GM21390 (cell line): ENCODE measurements around the gene RELT.

Source experiments
- ATAC-seq: cut with Tn5 transposase; IDR thresholded peaks from one replicate; pipeline ENCODE4 v1.9.1; 2021; ENCODE audit not compliant: unreplicated experiment

Gene RELT

DNA sequence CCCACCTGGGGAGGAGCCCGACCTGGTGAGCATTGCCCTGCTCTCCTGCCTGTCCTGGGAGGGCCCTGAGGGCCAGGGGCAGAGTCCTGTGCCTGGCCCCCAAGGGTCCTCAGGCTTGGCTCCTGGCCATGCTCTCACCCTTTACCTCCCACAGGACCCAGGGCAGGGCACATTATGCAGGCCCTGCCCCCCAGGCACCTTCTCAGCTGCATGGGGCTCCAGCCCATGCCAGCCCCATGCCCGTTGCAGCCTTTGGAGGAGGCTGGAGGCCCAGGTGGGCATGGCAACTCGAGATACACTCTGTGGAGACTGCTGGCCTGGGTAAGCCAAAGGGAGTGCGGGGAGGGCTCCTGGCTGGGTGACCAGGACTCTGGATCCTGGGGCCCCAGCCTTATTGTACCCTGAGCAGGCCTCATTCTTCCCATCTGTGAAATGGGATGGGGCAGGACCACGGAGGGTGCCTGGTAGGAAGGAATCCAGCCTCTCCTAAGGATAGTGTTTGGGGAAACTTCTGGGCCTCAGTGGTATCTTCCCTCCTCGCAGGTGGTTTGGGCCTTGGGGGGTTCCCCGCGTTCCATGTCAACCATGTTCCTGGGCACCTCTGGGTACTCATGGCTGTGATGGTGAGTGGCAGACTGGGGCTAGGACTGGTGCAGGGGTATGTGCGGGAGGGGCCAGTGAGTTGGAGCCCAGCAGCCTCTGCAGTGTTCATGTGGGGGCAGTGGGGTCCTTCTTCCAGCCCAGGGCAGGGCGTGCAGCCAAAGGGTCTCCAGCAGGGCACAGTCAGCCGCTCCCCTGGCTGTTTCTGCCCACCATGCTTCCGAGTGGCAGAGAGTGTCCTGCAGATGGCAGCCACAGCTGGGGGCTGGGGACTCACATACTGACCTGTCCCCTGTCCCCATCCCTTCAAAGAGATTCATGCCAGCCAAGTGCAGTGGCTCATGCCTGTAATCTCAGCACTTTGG, 14.7 kb downstream of the RELT start:
- no peak for ATAC-seq

GRCh38 chr11:73391665-73392064, 15.5 kb downstream of the RELT start:
- no peak for ATAC-seq

DNA sequence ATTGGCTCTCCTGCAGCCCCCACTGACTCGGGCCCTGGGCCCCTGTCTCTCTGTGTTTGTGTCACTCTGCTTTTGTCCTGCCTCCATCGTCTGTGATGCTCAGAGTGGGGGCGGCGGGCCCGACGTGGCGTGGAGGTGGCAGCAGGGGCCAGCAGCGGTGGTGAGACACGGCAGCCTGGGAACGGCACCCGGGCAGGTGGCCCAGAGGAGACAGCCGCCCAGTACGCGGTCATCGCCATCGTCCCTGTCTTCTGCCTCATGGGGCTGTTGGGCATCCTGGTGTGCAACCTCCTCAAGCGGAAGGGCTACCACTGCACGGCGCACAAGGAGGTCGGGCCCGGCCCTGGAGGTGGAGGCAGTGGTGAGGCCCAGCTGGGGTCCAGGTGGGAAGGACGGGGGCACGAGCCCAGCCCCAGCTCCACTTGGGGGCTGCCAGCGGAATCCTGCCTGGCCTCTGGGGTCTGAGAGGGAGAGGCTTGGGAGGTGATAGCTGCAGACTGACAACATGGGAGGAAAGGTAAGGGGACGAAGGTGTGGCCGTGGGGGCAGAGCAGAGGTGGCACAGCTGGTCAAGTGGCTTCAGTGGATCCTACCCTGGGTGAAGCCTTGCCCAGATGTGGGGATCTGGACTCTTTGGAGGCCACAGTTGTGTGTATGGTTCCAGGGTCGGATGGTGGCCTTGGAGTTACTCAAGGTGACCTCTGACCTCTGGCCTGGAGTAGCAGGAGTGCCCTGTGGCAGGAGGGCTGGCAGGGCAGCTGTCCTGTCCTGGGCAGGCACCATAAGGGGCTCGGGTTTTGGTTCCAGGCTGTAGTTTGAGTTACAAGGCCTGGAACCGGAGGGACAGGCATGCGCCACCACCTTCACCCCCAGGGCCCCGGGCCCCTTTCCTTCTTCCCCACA, 16.2 kb downstream of the RELT start:
- ATAC-seq = no peak

- ATAC-seq = no peak
Measured at GRCh38 chr11:73393011-73393380, 16.8 kb downstream of the RELT start.

- no peak for ATAC-seq
Measured at GRCh38 chr11:73393479-73394415, 17.5 kb downstream of the RELT start.

DNA sequence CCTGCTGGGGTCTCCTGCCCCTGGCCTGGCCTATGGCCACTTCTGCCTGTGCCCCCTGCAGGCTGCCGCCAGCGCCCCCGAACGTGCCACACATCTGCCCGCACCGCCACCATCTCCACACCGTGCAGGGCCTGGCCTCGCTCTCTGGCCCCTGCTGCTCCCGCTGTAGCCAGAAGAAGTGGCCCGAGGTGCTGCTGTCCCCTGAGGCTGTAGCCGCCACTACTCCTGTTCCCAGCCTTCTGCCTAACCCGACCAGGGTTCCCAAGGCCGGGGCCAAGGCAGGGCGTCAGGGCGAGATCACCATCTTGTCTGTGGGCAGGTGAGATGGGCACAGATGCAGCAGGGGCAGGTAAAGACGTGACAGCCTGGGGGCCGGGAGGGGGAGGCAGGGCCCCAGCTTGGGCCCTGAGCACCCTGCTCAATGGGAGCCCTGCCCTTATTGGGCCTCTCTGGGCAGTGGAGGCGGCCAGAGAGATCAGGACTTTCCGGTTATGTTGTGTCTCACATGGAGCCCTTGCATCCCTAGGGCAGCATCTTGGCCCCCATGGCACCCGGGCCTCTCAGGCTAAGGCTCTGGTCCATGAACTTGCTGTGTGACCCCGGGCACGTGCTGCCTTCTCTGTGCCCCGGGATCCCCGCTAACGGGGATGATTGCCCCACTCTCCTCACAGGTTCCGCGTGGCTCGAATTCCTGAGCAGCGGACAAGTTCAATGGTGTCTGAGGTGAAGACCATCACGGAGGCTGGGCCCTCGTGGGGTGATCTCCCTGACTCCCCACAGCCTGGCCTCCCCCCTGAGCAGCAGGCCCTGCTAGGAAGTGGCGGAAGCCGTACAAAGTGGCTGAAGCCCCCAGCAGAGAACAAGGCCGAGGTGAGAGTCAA, 18.5 kb downstream of the RELT start:
- no peak for ATAC-seq

DNA sequence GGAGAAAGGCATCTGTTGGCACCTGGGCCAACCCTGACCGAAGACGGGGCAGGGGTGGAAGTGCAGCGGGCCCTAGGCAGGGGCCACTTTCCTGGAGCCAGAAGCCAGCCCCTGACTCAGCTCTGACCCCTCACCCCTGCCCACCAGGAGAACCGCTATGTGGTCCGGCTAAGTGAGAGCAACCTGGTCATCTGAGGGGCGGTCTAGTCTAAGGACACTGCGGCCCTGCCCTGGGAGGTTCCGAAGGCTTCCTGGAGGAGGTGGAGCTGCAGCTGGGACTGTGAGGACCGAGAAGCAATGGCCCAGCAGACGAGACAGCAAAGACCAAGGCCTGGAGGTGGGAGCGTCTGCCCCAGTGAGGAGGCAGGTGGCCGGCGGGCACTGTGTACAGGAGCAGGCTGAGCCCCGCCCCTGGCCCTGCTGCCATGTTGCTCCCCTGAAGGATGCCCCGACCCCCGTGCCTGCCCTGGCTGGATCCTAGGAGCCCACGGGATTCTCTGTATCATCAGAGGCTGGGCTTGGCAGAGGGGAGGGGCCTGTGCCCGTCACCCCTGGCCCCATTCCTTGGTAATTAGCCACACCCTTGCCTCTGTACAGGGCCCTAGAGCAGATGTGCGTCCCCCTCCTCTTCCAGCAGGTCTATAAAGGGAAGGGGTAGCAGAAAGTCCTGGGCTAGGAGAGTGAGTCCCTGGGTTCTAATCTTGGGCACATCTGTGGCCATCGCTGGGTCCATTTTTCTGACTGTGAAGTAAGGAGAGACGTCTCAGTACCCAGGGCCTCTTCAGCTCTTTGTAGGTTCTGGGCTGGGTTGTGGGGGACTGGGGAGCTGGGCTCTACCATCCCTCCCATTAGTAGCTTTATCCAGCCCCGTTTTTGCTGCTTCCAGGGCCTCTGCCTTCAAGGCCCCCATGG, 19.4 kb downstream of the RELT start:
- ATAC-seq = no peak

DNA sequence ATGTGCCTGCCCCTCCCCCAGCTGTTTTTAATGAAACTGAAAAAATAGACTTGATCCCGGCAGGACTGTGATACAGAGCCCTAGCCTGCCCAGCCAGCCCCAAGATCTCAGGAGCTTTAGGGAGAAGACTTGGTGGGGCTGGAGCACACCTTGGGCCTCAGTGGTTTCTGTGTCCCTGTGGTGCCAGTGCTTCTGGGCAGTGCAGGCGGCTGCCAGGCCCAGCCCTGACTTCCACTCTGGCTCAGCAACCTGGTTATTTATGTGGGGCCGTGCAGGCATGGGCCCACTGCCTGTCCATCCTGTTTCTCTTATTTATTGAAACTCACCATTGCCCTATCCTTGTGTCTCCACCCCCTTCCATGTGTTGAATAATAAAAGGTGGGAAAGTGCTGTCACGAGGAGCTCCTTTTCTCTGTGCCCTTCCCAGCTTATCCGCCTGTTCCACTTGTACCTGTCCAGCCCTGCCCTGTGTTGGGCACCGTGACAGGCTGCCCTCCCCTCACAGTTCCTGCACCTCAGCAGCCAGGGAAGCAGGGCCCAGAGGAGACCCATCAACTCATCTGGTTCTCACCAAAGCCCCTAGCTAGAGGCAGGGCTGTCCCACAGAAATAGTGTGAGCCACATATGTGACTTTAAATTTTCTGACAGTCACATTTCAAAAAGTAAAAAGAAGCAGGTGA, 20.2 kb downstream of the RELT start:
- ATAC-seq = no peak

DNA sequence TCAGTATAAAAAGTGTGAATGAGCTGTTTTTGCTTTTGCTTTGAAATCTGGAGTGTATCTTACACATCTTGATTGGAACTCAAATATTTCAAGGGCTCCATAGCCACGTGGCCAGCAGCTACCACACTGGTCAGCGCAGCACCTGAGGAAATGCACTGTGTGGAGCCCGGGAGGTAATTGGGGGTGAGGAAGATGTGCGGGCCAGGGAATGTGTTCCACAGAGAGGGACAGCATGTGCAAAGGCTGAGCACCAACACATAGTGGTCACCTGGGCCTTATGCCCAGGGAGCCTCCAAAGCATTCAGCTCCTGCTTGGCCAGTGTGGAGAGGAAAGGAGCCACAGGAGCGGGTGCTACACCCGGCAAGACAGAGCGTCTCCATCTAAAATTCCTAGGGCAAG, 20.8 kb downstream of the RELT start:
- ATAC-seq = no peak

GRCh38 chr11:73397468-73398131, 21.4 kb downstream of the RELT start:
- ATAC-seq = no peak

- no peak for ATAC-seq
Measured at GRCh38 chr11:73398132-73398526, 21.9 kb downstream of the RELT start.

GRCh38 chr11:73398721-73399120, 22.5 kb downstream of the RELT start:
- ATAC-seq = no peak

DNA sequence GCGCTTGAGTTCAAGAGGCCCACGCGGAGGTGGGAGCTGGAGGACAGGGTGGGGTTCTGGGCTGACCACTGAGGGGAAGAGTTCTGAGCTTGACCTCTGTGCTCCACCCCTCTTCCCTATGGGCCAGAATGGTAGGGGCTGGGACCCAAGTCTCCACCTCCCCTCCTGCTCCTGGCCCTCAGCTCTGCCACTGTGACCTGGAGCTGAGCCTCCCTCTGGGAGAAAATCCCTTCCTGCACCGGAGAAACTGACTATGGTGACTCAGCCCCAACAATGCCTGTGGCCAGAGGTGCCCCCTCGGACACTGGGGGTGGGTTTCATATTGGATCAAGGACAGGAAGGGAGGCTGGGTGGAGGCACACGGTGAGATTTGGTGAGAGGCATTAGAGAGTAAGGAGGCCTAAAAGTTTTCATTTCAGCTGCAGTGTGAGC, 23.0 kb downstream of the RELT start:
- no peak for ATAC-seq

GRCh38 chr11:73399636-73400035, 23.4 kb downstream of the RELT start:
- ATAC-seq = no peak

DNA sequence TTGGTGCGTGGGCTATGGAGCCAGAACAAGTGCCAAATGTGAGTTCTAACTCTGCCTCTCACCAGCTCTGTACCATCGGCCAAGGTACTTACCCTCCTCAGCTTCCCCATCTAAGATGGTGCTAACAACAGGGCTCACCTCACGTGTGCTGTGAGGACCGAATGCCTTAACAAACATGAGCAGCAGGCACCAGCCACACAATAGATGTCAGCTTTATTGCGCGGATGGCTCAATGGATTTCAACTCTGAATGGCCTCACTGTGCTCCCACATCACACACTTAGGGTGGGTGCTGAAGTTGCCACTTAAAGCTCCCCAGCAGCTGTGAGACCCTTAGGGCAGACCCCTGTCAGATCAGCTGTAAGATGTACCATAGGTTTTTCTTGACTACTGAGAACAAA, 24.1 kb downstream of the RELT start:
- ATAC-seq = no peak

GRCh38 chr11:73401217-73401923, 25.2 kb downstream of the RELT start:
- no peak for ATAC-seq
